Large intestine (tissue), 3 donors: ENCODE measurements around the gene LMCD1. TPM values are rescaled to one million over a fixed set of nuclear protein-coding genes. Genes with fewer than 3 reads are reported as not detected.

Experiments
- DNase-seq, 2 donors: peaks; one replicate each; pipeline versions ENCODE4 v3.0.0 to v3.0.0-alpha.2; 2013
- H3K27ac ChIP-seq: one replicate; pipeline ENCODE4 v1.5.1; 2013; ENCODE audit warnings: low read length
- H3K27me3 ChIP-seq: 2 replicates; pipeline ENCODE4 v1.6.1; 2013; ENCODE audit warnings: low read length; ENCODE audit not compliant: control insufficient read depth, insufficient read depth
- H3K36me3 ChIP-seq: 2 replicates; pipeline ENCODE4 v1.6.1; 2013; ENCODE audit warnings: low read length; ENCODE audit not compliant: control insufficient read depth, insufficient read depth
- H3K4me1 ChIP-seq: one replicate; pipeline ENCODE4 v1.6.1; 2013; ENCODE audit warnings: low read length; ENCODE audit not compliant: control insufficient read depth, insufficient read depth
- H3K4me3 ChIP-seq: one replicate; pipeline ENCODE4 v1.5.1; 2013; ENCODE audit warnings: low read length
- H3K9me3 ChIP-seq: one replicate; pipeline ENCODE4 v1.6.1; 2013; ENCODE audit warnings: mild to moderate bottlenecking, low read depth, low read length, moderate library complexity; ENCODE audit not compliant: control insufficient read depth
- WGBS: methylation state at CpG from one replicate; pipeline ENCODE4 v1.1.5; 2013; ENCODE audit warnings: low lambda C conversion rate; ENCODE audit not compliant: insufficient coverage; 5-methylcytosine and 5-hydroxymethylcytosine counted together
- polyA plus RNA-seq: library from polyadenylated mRNA; unstranded; fragments of 120-200 nt; gene quantifications from one replicate; pipeline ENCODE4 v1.2.1, GENCODE V29; 2013

Gene LMCD1
- polyA plus RNA-seq, 1 donor, result 14.4 TPM

DNA sequence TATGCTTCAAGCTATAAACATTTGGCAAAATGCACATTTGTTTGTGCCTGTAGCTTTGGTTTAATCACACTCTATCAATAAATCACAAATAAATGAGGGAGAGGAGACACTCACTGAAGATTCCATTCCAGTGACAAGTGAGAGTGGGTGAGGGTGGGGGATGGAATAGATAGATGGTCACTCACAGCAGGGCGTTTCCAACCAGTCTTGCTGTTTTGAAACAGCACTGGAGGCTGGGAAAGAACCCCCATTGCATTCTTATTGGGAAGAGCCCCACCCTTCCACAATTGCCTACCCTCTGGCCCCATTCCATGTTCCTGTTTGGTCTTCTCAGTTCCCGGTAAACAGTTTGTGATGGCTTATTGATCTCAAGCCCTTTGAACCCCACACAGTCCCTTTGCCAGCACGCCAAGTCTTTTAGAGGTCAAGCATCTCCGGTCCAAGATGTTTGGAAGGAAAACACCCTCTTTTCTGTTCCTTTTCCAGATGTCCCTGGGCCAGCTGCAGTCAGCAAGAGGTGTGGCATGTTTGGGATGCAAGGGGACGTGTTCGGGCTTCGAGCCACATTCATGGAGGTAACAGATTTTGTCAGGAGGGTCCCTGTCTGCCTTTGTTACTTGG is 30.7 kb downstream of the LMCD1 start:
- H3K4me1 ChIP-seq, result peaks cover 24% of the 10 kb centered on the region
- H3K27ac ChIP-seq, result no peak overlapping the region
- DNase-seq, result no peak
- no peak overlapping the region for H3K4me3 ChIP-seq
- no peaks in the 10 kb centered on the region for H3K9me3 ChIP-seq
- peaks cover 4% of the 10 kb centered on the region for H3K36me3 ChIP-seq
- no CpG with 5 or more reads among the region's 7 CpGs for WGBS
- H3K27me3 ChIP-seq, result no peaks in the 10 kb centered on the region

DNA sequence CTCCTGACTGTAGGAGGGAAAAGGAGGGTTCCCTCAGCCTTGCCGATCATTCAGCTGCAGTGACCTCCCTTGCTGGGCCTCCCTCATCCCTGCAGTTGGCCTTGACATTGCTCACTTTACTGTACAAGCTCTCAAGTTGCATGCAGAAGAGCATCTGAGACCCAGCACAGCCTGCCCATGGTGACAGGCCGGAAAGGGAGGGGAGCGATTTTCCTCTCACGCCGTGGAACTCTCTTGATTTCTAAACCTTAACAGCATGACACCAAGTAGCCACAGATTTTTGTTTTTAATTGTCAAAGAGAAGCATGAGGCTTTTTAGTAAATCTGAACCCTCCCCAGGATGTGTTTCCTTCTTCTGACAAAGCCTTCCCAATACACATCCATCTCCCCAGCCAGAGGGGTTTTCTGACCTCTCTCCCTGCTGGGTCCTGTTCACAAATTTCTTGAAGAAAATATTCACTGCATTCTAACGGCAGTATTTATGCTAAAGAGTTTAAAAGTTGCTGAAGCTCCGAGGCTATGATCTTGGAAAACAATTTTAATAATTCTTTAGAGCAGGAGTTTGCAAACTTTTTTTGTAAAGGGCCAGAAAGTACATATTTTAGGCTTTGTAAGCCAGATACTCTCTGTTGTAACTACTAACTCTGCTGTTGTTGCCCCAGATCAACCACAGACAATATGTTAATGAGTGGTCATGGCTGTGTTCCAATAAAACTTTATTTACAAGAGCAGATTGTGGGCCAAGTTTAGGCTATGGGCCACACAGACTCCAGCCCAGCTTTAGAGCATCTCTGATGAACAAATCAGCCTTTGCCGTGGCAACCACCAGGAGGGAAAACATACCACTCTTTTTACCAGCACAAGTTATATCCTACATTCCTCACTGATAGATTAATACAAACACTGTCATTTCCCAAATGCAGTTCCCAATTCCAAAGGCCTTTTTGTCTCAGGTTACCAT is 34.8 kb downstream of the LMCD1 start:
- no peaks in the 10 kb centered on the region for H3K27me3 ChIP-seq
- no peaks in the 10 kb centered on the region for H3K9me3 ChIP-seq
- H3K4me3 ChIP-seq, result no peak overlapping the region
- no peak overlapping the region for H3K27ac ChIP-seq
- peaks cover 10% of the 10 kb centered on the region for H3K36me3 ChIP-seq
- H3K4me1 ChIP-seq, result no peaks in the 10 kb centered on the region
- WGBS, result no CpG with 5 or more reads among the region's 8 CpGs
- no peak for DNase-seq

DNA sequence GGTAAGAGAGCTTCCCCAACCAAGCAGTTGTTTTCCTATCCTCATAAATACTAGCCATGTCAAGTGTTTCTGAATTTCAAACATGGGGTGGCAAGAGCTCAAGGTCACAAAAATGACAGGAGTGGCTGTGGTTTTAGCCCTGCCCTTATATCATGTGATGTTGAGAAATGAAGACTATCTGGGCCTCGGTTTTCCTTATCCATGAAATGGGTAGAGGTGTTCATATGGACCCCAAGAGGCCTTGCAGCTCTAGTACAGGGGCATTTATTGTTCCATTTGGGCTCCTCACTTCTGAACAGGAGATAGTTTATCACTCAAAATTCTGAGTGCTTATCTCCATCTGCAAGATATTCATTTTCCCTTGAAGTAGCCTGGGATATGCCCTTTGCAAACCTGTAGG is 35.8 kb downstream of the LMCD1 start:
- no peak overlapping the region for H3K4me3 ChIP-seq
- H3K36me3 ChIP-seq, result peaks cover 13% of the 10 kb centered on the region
- H3K4me1 ChIP-seq, result no peaks in the 10 kb centered on the region
- H3K9me3 ChIP-seq, result no peaks in the 10 kb centered on the region
- H3K27me3 ChIP-seq, result no peaks in the 10 kb centered on the region
- WGBS, result no CpG with 5 or more reads among the region's 1 CpG
- H3K27ac ChIP-seq, result no peak overlapping the region
- DNase-seq, result no peak

DNA sequence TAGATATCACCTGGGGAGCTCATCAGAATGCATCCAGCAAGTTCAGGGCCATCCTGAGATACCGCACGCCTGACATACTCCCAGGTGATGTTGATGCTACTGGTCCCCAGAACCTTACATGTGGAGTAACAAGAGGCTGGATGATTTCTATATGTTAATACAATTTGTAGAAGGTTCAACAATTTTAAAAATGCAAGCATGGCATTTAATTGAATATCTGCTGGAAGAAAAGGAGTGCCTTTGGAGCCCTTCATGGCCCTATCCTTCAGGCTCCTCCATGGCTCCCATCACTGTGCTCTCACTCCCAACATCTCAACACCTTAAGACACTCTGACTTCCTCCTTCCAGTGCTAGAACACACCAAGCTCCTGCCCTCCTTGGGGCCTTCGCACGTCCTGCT is 36.6 kb downstream of the LMCD1 start:
- H3K9me3 ChIP-seq, result no peaks in the 10 kb centered on the region
- H3K27me3 ChIP-seq, result no peaks in the 10 kb centered on the region
- no CpG with 5 or more reads among the region's 4 CpGs for WGBS
- H3K36me3 ChIP-seq, result peaks cover 14% of the 10 kb centered on the region
- H3K4me1 ChIP-seq, result no peaks in the 10 kb centered on the region
- no peak overlapping the region for H3K4me3 ChIP-seq
- no peak overlapping the region for H3K27ac ChIP-seq
- DNase-seq, result no peak

DNA sequence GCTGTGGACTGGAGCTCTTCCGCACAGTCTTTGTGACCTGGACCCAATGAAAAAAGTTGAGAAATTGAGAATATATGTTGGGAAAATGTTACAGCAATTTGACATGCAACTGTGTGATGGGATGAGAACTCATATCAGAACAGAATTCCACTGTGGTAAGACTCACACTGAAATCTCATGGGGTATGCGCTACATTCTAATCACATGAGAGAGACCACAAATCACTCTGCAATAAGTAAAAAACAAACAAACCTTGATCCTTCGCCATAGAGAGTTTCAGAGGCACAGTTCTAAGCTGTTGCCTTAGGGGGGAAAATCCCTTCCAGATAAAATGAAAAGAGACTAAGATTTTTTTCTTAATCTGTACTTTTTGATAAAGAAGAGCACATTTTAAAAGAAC is 37.3 kb downstream of the LMCD1 start:
- Histone ChIP-seq H3K36me3 (peaks cover 14% of the 10 kb centered on the region), H3K9me3 (no peaks in the 10 kb centered on the region), H3K4me1 (no peaks in the 10 kb centered on the region), H3K27ac (no peak overlapping the region), H3K4me3 (no peak overlapping the region), H3K27me3 (no peaks in the 10 kb centered on the region)
- no CpG with 5 or more reads among the region's 3 CpGs for WGBS
- DNase-seq, result no peak

DNA sequence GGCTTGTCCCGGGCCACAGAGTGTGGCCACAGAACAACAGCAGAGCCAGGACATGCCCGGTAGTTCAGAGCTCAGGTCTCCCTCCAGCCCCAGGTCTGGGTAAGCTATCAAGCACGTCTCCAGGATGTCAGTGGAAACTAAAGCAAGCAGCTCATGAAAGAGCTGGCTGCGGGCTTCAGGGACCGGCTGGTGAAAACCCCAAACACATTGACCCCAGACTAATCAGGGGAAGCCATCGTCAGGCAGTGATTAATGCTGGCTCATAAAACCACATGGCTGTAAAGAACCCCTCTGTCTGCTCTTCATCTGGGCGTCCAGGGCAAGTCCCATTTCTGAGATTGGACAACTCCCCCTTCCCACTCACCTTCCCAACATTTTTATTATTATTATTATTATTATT is 37.8 kb downstream of the LMCD1 start:
- no CpG with 5 or more reads among the region's 7 CpGs for WGBS

DNA sequence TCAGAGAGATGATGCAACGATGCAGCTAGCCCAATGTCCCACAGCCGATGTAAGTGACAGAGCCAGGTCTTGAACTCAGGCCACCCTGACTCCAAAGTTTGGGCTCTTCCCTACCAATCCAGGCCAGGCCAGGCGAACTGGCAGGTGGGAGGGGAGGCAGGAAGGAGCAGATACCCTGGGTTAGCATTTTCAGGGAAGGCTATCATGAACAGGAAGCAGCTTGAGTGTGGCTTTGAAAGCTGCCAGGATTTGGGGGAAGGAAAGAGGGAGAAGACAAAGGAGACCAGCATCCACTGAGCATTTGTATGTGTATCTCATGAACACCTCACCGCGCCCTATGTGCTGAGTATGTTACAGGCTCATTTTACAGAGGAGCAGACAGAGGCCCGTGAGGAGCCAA is 38.8 kb downstream of the LMCD1 start:
- H3K9me3 ChIP-seq, result no peaks in the 10 kb centered on the region
- no peaks in the 10 kb centered on the region for H3K27me3 ChIP-seq
- no peak for DNase-seq
- no CpG with 5 or more reads among the region's 6 CpGs for WGBS
- H3K27ac ChIP-seq, result no peak overlapping the region
- no peaks in the 10 kb centered on the region for H3K4me1 ChIP-seq
- H3K4me3 ChIP-seq, result no peak overlapping the region
- peaks cover 14% of the 10 kb centered on the region for H3K36me3 ChIP-seq

More for the DNA sequence above, 37.8 kb downstream of the LMCD1 start:
- Histone ChIP-seq H3K36me3 (peaks cover 14% of the 10 kb centered on the region), H3K9me3 (no peaks in the 10 kb centered on the region), H3K4me1 (no peaks in the 10 kb centered on the region), H3K27me3 (no peaks in the 10 kb centered on the region), H3K4me3 (no peak overlapping the region), H3K27ac (no peak overlapping the region)
- DNase-seq, result no peak

DNA sequence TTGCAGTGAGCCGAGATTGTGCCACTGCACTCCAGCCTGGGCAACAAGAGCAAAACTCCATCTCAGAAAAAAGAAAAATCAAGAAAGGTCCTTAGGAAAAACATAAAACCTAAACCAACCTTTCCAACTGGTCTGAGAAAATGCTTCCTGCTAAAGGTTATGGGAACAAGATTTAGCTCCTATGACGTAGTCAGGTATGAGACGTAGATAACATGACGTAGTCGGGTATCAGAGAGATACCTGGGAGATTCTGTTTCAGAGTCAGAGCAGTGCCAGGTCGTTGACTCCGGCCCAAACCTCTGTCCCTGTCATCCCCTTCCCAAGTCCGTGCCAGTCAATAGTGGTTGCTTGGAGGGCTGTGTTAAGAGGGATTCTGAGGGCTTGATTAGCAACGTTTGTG is 39.9 kb downstream of the LMCD1 start:
- no peaks in the 10 kb centered on the region for H3K9me3 ChIP-seq
- WGBS, result no CpG with 5 or more reads among the region's 9 CpGs
- no peaks in the 10 kb centered on the region for H3K4me1 ChIP-seq
- no peak for DNase-seq
- H3K27ac ChIP-seq, result no peak overlapping the region
- peaks cover 14% of the 10 kb centered on the region for H3K36me3 ChIP-seq
- H3K4me3 ChIP-seq, result no peak overlapping the region
- H3K27me3 ChIP-seq, result no peaks in the 10 kb centered on the region

DNA sequence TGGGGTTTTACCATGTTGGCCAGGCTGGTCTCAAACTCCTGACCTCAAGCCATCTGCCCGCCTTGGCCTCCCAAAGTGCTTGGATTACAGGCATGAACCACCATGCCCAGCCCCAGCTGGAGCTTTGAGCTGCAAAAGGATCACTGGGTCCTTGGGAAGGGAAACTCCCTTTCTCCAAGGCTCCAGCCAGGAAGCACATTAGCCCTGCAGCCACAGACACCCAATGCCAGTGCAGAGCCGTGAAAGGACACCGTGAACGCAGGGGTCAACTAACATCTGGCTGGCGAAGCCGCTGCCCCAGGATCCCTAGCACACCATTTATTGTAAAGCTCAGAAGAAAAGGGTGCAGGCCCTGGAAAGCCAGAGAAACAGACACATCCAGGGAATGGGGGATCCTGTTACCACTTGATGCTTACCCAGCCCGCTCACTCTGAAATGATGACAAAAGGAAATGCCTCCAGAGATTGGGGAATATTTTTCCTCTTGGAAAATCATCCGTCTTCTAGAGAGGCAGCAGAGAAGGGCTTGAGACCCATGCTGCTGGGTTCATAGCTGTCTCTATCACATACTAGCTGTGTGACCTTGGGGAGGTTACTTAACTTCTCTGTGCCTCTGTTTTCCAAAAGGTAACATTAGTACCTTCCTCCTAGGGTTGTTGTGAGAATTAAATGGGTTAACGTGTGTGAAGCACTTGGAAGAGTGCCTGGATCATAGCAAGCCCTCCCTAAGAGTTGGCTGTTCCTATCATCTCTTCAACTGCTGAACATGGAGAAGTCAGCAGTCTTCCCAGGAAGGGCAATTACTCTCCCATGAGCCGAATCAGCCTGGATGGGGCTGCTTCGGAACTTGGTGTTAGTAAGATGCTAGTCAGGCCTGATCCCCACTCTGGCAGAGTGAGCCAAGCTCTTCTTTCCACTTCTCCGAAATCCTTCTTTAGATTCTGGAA is 40.8 kb downstream of the LMCD1 start:
- WGBS, result no CpG with 5 or more reads among the region's 12 CpGs
- no peak overlapping the region for H3K4me3 ChIP-seq
- H3K9me3 ChIP-seq, result no peaks in the 10 kb centered on the region
- no peak overlapping the region for H3K27ac ChIP-seq
- DNase-seq, result no peak
- H3K36me3 ChIP-seq, result peaks cover 8% of the 10 kb centered on the region
- H3K4me1 ChIP-seq, result no peaks in the 10 kb centered on the region
- H3K27me3 ChIP-seq, result no peaks in the 10 kb centered on the region

DNA sequence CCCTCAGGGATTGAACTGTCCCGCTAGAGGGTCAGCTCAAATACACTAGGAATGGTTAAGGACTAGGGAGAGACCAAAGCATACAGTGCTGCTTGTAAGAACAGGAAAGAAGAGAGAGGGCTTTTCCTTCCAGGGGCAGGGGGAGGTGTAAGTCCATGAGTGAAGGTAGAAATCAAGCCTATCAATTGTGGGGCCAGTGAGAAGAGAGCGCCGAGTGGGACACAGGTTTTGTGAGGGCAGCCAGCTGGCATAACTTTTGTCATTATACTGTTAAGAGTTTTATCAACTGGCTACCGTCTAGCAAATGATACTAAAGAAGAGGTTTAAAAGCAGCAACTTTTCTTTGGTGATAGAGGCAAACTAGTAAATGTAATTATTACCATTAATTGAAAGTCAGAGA is 45.0 kb downstream of the LMCD1 start:
- Histone ChIP-seq H3K4me3 (no peak overlapping the region), H3K9me3 (no peaks in the 10 kb centered on the region), H3K4me1 (no peaks in the 10 kb centered on the region), H3K27ac (no peak overlapping the region), H3K36me3 (peaks cover 15% of the 10 kb centered on the region), H3K27me3 (no peaks in the 10 kb centered on the region)
- no peak for DNase-seq
- WGBS, result 33% methylated on average over 1 of the region's 4 CpGs
